Ishikawa (cell line): Measurements from ENCODE around the gene RNFT2.

Experiments used
- CEBPB ChIP-seq: IDR thresholded peaks from 2 replicates; pipeline ENCODE4 v1.6.1; 2012
- CREB1 ChIP-seq: IDR thresholded peaks from 2 replicates; pipeline ENCODE4 v1.6.1; 2012; ENCODE audit warnings: low read depth
- EGR1 ChIP-seq: IDR thresholded peaks from 2 replicates; pipeline ENCODE4 v1.6.1; 2012
- EP300 ChIP-seq: IDR thresholded peaks from 2 replicates; pipeline ENCODE4 v1.6.1; 2012; ENCODE audit warnings: borderline replicate concordance
- FOXM1 ChIP-seq: IDR thresholded peaks from 2 replicates; pipeline ENCODE4 v1.6.1; 2012; ENCODE audit warnings: low read depth, borderline replicate concordance
- MAX ChIP-seq: IDR thresholded peaks from 2 replicates; pipeline ENCODE4 v1.6.1; 2012
- NFIC ChIP-seq: IDR thresholded peaks from 2 replicates; pipeline ENCODE4 v1.6.1; 2012
- RAD21 ChIP-seq: IDR thresholded peaks from 2 replicates; pipeline ENCODE4 v1.6.1; 2012; ENCODE audit warnings: low read depth
- REST ChIP-seq: IDR thresholded peaks from 2 replicates; pipeline ENCODE4 v1.6.1; 2012; ENCODE audit warnings: low read depth, mild to moderate bottlenecking
- TAF1 ChIP-seq: IDR thresholded peaks from 2 replicates; pipeline ENCODE4 v1.6.1; 2012; ENCODE audit warnings: low read depth, mild to moderate bottlenecking
- TCF12 ChIP-seq: IDR thresholded peaks from 2 replicates; pipeline ENCODE4 v1.6.1; 2012; ENCODE audit warnings: low read depth
- TEAD4 ChIP-seq: IDR thresholded peaks from 2 replicates; pipeline ENCODE4 v1.6.1; 2012
- USF1 ChIP-seq: IDR thresholded peaks from 2 replicates; pipeline ENCODE4 v1.6.1; 2012
- YY1 ChIP-seq: IDR thresholded peaks from 2 replicates; pipeline ENCODE4 v1.6.1; 2012; ENCODE audit warnings: low read depth
- ZBTB7A ChIP-seq: IDR thresholded peaks from 2 replicates; pipeline ENCODE4 v1.6.1; 2012; ENCODE audit warnings: low read depth

RNFT2 gene

GRCh38 chr12:116714175-116714574, 23.9 kb upstream of the RNFT2 start:
- no peak for TF ChIP-seq YY1
- TF ChIP-seq EGR1: no peak
- no peak for TF ChIP-seq USF1

GRCh38 chr12:116717466-116718437, 20.4 kb upstream of the RNFT2 start:
- no peak for TF ChIP-seq NFIC
- TF ChIP-seq ZBTB7A: no peak
- TF ChIP-seq CREB1: no peak
- no peak for TF ChIP-seq RAD21

GRCh38 chr12:116718655-116719454, 19.3 kb upstream of the RNFT2 start:
- TF ChIP-seq CEBPB (no peak), TEAD4 (no peak), EGR1 (no peak), NFIC (no peak), YY1 (no peak), FOXM1 (no peak), EP300 (no peak)

GRCh38 chr12:116719731-116720528, 18.2 kb upstream of the RNFT2 start:
- TF ChIP-seq EGR1: no peak
- TF ChIP-seq USF1: no peak
- TF ChIP-seq CEBPB: no peak
- no peak for TF ChIP-seq CREB1
- no peak for TF ChIP-seq MAX
- no peak for TF ChIP-seq FOXM1
- TF ChIP-seq RAD21: no peak
- no peak for TF ChIP-seq ZBTB7A
- TF ChIP-seq YY1: no peak

- TF ChIP-seq EGR1 (no peak), NFIC (no peak), TAF1 (no peak), ZBTB7A (no peak), YY1 (no peak), RAD21 (no peak), TEAD4 (no peak), CREB1 (no peak), USF1 (no peak), EP300 (no peak), CEBPB (no peak), FOXM1 (no peak), REST (no peak), TCF12 (no peak), MAX (no peak)
Observed at GRCh38 chr12:116722245-116722644, 15.9 kb upstream of the RNFT2 start.

GRCh38 chr12:116726694-116727093, 11.4 kb upstream of the RNFT2 start:
- TF ChIP-seq NFIC (no peak), YY1 (no peak), FOXM1 (no peak), EP300 (no peak), REST (no peak), EGR1 (no peak), TCF12 (no peak), MAX (no peak), ZBTB7A (no peak), USF1 (no peak), TAF1 (no peak)
